ENCODE results near the gene KPNA3. TPM values are rescaled to one million over a fixed set of nuclear protein-coding genes. Genes with fewer than 3 reads are reported as not detected.
"Not testable (repeated sequence)": the region's sequence is repeated elsewhere in the genome, so short reads cannot be mapped to it uniquely, and the experiment has no call there.

The KPNA3 gene
- total RNA-seq, 1 donor from 2014 or later, result 24.9 TPM

DNA sequence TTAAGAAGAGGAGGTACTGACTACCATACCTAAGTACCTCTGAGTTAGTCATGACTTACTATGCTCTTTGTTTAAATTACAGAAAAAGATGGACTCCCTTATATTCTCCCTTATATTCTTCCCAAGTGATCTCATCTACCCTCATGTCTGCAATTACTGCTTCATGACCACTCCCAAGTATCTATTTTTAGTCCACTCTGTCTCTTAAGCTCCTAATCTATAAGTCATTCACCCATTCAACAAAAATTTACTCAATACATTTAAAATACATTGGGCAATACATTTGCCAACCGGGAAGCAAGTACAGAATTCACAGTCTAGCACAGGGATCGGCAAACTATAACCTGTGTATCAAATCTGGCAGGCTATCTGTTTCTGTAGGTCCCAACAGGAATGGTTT, 42.6 kb downstream of the KPNA3 start:
- ATAC-seq, result no peak

GRCh38 chr13:49746111-49746510, 46.4 kb downstream of the KPNA3 start:
- ATAC-seq, result peak; percentile 71

- no peak for ATAC-seq
Measured at GRCh38 chr13:49740870-49741269, 51.6 kb downstream of the KPNA3 start.

- no peak for ATAC-seq
Measured at GRCh38 chr13:49739498-49740187, 52.8 kb downstream of the KPNA3 start.

DNA sequence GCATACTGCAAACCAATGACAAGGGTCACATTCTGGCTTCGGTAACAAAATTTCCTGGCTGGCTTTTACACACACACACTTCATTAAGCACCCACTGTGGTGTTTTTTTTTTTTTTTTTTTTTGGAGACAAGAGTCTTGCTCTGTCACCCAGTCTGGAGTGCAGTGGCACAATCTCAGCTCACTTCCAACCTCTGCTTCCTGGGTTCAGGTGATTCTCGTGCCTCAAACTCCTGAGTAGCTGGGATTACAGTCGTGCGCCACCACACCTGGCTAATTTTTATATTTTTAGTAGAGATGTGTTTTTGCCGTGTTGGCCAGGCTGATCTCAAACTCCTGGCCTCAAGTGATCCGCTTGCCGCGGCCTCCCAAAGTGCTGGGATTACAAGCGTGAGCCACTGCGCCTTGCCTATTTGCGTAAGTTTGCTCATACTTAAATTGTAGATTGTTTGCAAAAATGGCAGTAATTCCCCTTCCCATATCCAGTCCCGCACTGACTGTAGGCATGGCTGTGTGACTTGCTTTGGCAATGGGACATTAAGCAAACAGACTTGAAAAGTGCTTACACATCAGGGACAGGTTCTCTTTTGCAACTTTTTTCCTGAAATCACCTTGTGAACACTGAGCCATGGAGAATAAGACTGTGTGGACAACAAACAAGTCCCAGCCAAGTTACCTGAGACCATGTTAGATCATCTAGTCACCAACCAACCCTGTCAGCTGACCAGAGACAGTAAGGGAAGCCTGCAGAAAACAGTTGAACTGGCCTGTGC, 59.1 kb downstream of the KPNA3 start:
- ATAC-seq, result peak; percentile 49

GRCh38 chr13:49731766-49732165, 60.7 kb downstream of the KPNA3 start:
- no peak for ATAC-seq

- no peak for ATAC-seq
Measured at GRCh38 chr13:49716615-49717014, 75.9 kb downstream of the KPNA3 start.

DNA sequence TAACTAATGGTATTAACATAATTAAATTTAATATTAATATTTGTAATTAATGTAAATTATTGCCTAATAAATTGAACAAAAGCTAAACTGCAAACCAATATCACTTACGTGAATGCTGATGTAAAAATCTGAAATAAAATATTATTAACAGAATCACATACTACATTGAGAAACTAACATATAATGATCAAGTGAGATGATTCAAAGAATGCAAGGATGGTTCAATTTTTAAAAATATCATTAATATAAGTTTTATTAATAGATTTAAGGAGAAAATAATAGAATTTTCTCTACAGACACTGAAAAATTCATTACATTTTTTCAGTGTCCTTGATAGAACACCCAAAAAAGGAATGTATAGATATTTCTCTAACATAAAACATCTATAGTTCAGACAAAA, 77.7 kb downstream of the KPNA3 start:
- ATAC-seq, result no peak

DNA sequence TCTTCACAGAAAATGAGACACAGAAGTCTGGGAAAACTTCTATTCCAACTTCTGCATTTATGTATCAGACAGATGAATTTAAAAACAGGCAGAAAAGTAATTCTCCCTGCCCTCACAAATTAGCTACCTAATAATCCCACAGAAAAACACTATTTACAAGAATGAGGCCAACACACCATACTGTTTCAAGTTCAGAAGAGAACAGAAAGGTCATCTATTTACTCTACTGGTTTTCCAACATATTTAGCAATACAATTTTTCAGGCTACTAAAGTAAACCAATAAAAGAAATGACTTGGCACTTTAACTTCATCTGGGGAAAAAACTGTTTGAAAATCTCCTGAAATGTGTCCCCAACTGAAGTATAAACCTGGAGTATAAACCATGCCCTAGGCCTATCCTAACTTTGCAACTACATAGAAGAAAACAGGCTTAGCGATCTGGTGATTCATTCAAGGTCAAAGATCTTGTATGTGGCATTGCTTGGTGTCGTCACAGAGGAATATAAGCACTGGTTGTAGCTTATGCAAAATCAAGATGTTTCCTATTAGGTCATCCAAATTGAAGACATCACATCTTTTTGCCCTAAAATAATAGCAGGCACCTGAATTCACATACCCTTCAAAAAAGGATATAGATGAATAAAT, 81.1 kb downstream of the KPNA3 start:
- peak; percentile 70 for ATAC-seq

- ATAC-seq, result not testable (repeated sequence)
Measured at GRCh38 chr13:49704264-49704663, 88.2 kb downstream of the KPNA3 start.

DNA sequence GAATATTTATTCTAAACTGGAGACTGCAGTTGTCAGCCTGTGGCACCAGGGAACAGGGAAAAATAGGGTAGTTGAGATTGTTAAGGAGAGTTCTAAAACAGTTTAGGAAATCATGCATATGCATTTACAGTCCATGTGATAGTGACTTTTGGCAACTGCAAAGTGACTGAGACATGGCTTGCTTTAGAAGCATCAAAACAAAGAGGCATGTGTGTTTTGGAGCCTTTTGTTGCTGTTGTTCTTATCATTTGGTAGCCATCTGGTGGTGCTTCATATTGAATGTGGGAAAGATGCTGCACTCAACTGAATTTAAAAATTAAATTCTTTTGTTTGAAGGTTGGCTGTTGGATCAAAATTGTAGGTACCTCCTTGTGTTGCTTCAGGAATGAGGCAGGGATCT, 91.0 kb downstream of the KPNA3 start:
- ATAC-seq, result no peak

- ATAC-seq, result no peak
Measured at GRCh38 chr13:49697468-49697867, 95.0 kb downstream of the KPNA3 start.

- ATAC-seq, result no peak
Measured at GRCh38 chr13:49694446-49694845, 98.0 kb downstream of the KPNA3 start.

- no peak for ATAC-seq
Measured at GRCh38 chr13:49693877-49694276, 98.6 kb downstream of the KPNA3 start.

- no peak for ATAC-seq
Measured at GRCh38 chr13:49693191-49693733, 99.2 kb downstream of the KPNA3 start.

GRCh38 chr13:49690995-49691784, 101.3 kb downstream of the KPNA3 start, which contains the start of gene EBPL:
EBPL (minus strand) TSS chr13:49691486; CDS start chr13:49691424, 62 bp downstream.
- ATAC-seq, result peak; percentile 99

GRCh38 chr13:49690133-49690994, 102.1 kb downstream of the KPNA3 start:
- no peak for ATAC-seq

- no peak for ATAC-seq
Measured at GRCh38 chr13:49683489-49683888, 109.0 kb downstream of the KPNA3 start.

GRCh38 chr13:49681842-49682435, 110.5 kb downstream of the KPNA3 start:
- ATAC-seq, result peak; percentile 83

DNA sequence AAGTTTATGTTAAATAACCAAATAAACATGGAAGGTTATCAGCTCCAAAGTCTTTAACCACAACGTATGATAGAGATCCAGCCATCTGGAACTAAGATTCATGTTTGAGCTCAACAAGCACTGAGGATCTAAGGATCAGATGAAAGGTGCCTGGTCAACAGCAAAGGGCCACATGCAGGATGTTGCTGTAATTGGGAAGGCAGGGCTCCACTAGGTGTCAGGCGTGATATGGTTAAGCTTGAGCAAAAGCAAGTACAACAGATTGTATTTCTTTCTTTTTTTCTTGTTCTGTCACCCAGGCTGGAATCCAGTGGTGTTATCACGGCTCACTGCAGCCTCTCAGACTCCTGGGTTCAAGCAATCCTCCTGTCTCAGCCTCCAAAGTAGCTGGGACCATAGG, 113.2 kb downstream of the KPNA3 start:
- no peak for ATAC-seq
